Bronchial epithelial cell (primary cell): ENCODE data around the gene SPEG. TPM values are rescaled to one million over a fixed set of nuclear protein-coding genes. Genes with fewer than 3 reads are reported as not detected.

Experiments used
- DNase-seq: peaks from one replicate; pipeline ENCODE4 v3.0.0-alpha.2; 2010; ENCODE audit warnings: low read depth
- FAIRE-seq: peaks from 2 replicates; lab custom pipeline; 2011; peaks lifted over from hg19 to GRCh38; lab: Jason Lieb, UNC
- H3K27me3 ChIP-seq: 2 replicates; pipeline ENCODE4 v1.5.1; 2011; ENCODE audit warnings: low read length; ENCODE audit not compliant: control insufficient read depth, insufficient read depth
- H3K36me3 ChIP-seq: 2 replicates; pipeline ENCODE4 v1.5.1; 2011; ENCODE audit warnings: low read length; ENCODE audit not compliant: control insufficient read depth, insufficient read depth
- H3K4me3 ChIP-seq: 2 replicates; pipeline ENCODE4 v1.5.1; 2011; ENCODE audit warnings: mild to moderate bottlenecking, low read depth, low read length, control low read depth
- total RNA-seq: library from RNA; depleted of rRNA; stranded (reverse); fragments of >200 nt; gene quantifications from 2 replicates; pipeline ENCODE4 v1.2.1, GENCODE V29; 2014
- TF ChIP-seq, protein P1 (sequence below): IDR thresholded peaks from 2 replicates; pipeline ENCODE4 v1.5.1; 2011; ENCODE audit warnings: mild to moderate bottlenecking, moderate library complexity, low read length, control low read depth, inconsistent platforms; ENCODE audit not compliant: insufficient read depth, severe bottlenecking

SPEG gene
- total RNA-seq, 1 donor from 2014 or later = 1.8 TPM

DNA sequence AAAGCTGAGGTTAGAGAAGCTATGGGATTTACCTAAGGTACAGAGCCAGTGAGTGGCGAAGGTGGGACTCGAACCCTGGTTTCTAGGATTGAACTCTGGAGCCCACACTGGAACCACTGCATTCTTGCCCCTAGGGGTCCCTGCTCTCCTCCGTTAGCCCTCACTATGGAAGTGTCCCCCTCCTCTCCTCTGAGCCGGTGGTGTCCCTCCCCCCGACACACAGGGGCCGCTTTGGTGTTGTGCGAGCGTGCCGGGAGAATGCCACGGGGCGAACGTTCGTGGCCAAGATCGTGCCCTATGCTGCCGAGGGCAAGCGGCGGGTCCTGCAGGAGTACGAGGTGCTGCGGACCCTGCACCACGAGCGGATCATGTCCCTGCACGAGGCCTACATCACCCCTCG, 55.5 kb downstream of the SPEG start:
- TF ChIP-seq, protein P1, sequence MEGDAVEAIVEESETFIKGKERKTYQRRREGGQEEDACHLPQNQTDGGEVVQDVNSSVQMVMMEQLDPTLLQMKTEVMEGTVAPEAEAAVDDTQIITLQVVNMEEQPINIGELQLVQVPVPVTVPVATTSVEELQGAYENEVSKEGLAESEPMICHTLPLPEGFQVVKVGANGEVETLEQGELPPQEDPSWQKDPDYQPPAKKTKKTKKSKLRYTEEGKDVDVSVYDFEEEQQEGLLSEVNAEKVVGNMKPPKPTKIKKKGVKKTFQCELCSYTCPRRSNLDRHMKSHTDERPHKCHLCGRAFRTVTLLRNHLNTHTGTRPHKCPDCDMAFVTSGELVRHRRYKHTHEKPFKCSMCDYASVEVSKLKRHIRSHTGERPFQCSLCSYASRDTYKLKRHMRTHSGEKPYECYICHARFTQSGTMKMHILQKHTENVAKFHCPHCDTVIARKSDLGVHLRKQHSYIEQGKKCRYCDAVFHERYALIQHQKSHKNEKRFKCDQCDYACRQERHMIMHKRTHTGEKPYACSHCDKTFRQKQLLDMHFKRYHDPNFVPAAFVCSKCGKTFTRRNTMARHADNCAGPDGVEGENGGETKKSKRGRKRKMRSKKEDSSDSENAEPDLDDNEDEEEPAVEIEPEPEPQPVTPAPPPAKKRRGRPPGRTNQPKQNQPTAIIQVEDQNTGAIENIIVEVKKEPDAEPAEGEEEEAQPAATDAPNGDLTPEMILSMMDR = no peak
- Histone ChIP-seq H3K27me3 (peaks cover 18% of the 10 kb centered on the region), H3K4me3 (no peak overlapping the region), H3K36me3 (no peaks in the 10 kb centered on the region)
- FAIRE-seq (no peak), DNase-seq (no peak)

- no peaks in the 10 kb centered on the region for H3K36me3 ChIP-seq
- DNase-seq (no peak), FAIRE-seq (no peak)
- TF ChIP-seq, protein P1 = no peak
- H3K4me3 ChIP-seq = no peak overlapping the region
- peaks cover 13% of the 10 kb centered on the region for H3K27me3 ChIP-seq
Measured at GRCh38 chr2:219490600-219491130, 56.0 kb downstream of the SPEG start.

- Histone ChIP-seq H3K36me3 (no peaks in the 10 kb centered on the region), H3K27me3 (peaks cover 12% of the 10 kb centered on the region), H3K4me3 (no peak overlapping the region)
- TF ChIP-seq, protein P1 = no peak
- FAIRE-seq (no peak), DNase-seq (no peak)
Measured at GRCh38 chr2:219491278-219491963, 56.8 kb downstream of the SPEG start.

GRCh38 chr2:219492575-219492974, 57.9 kb downstream of the SPEG start:
- FAIRE-seq = no peak
- TF ChIP-seq, protein P1 = no peak
- Histone ChIP-seq H3K36me3 (no peaks in the 10 kb centered on the region), H3K4me3 (no peak overlapping the region), H3K27me3 (peaks cover 16% of the 10 kb centered on the region)
- no peak for DNase-seq

DNA sequence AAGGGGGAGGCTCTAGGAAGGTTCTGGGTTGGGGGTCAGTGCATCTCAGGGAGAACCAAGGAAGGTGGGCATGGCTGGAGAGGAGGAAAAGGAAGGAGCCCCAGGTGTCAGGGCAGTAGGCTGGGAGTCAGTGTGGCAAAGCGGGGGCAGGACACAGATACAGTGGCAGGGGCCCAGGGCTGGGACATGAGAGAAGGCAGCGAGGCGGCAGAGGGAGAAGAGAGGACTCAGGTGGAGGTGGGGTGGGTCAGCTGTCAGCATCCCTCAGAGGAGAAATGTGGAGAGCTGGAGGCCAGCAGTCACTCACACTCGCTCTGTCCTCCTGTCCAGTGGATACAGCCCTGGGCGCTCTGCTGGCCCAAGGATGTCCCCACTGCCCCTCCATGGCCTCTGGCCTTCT, 58.4 kb downstream of the SPEG start:
- TF ChIP-seq, protein P1 = no peak
- Histone ChIP-seq H3K27me3 (peaks cover 16% of the 10 kb centered on the region), H3K36me3 (no peaks in the 10 kb centered on the region), H3K4me3 (no peak overlapping the region)
- no peak for DNase-seq
- no peak for FAIRE-seq
